Measurements from ENCODE around the gene PTPN21. TPM values are rescaled to one million over a fixed set of nuclear protein-coding genes. Genes with fewer than 3 reads are reported as not detected.

The PTPN21 gene
- total RNA-seq, 1 donor from 2014 or later: 47.6 TPM

- no peaks in the 10 kb centered on the region for H3K27me3 ChIP-seq (ENCODE audit: low read depth)
- H3K27ac ChIP-seq: no peak overlapping the region
- no peak overlapping the region for H3K4me3 ChIP-seq
- ATAC-seq: peak in 1 of 2 donors; percentile 36
- intact Hi-C loops (cut with DNase I): no loop called here
- peaks cover 9% of the 10 kb centered on the region for H3K4me1 ChIP-seq
- H3K36me3 ChIP-seq: peaks cover 32% of the 10 kb centered on the region
- H3K9me3 ChIP-seq: no peaks in the 10 kb centered on the region
- no peak for DNase-seq
- no peak for TF ChIP-seq CTCF (IDR thresholded peaks at IDR 0.05)
These were observed 8.0 kb downstream of the PTPN21 start for GRCh38 chr14:88546621-88547385.

DNA sequence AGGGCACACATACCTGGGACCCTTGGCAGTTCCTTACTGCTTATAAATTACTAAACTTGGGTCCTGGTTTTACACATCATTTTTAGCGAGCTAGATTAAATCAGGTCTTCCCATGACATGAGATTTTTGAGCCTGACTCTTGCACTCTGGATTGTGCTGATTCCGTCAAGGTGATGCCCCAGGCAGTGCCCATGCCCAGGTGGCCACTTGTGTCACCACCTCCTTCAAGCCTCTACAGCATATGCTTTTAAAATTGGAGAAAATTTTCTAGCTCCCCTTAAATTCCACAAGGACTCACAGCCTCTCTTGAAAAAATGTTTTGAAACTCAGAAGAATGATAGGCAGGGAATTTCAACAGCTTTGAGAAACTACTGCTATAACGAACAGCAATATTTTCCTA, 9.6 kb downstream of the PTPN21 start:
- H3K9me3 ChIP-seq: no peaks in the 10 kb centered on the region
- no peaks in the 10 kb centered on the region for H3K27me3 ChIP-seq (ENCODE audit: low read depth)
- H3K27ac ChIP-seq: no peak overlapping the region
- DNase-seq (no peak), ATAC-seq (no peak)
- intact Hi-C loops (cut with DNase I): no loop called here
- H3K4me3 ChIP-seq: no peak overlapping the region
- peaks cover 30% of the 10 kb centered on the region for H3K36me3 ChIP-seq
- TF ChIP-seq CTCF (IDR thresholded peaks at IDR 0.05): no peak
- no peaks in the 10 kb centered on the region for H3K4me1 ChIP-seq

- H3K4me3 ChIP-seq: no peak overlapping the region
- ATAC-seq: peak in 1 of 2 donors; percentile 44
- H3K36me3 ChIP-seq: peaks cover 10% of the 10 kb centered on the region
- intact Hi-C loops (cut with DNase I): no loop called here
- H3K27ac ChIP-seq: no peak overlapping the region
- H3K9me3 ChIP-seq: no peaks in the 10 kb centered on the region
- no peaks in the 10 kb centered on the region for H3K27me3 ChIP-seq (ENCODE audit: low read depth)
- no peak for TF ChIP-seq CTCF (IDR thresholded peaks at IDR 0.05)
- no peak for DNase-seq
- no peaks in the 10 kb centered on the region for H3K4me1 ChIP-seq
These were observed 11.7 kb downstream of the PTPN21 start for GRCh38 chr14:88542857-88543795.

DNA sequence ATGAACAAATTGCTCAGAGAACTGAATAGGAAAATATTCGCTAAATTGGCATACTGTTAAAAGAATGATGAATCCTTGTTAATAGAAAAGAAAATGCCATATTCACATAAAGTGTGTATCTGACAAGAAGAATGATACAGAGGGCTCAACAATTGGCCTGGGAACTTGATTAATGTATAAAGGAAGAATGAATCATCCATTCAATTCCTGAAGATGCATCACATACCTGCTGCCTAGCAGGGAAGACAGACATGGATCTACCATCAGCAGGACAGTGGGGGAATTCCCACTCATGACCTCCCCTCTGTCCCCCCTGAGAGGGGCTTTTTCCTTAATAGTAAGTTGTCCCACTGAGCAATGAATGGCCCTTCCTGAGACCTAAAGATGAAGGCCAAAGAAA, 13.5 kb downstream of the PTPN21 start:
- peaks cover 3% of the 10 kb centered on the region for H3K36me3 ChIP-seq
- no peak for ATAC-seq
- H3K27me3 ChIP-seq (ENCODE audit: low read depth): no peaks in the 10 kb centered on the region
- no peaks in the 10 kb centered on the region for H3K9me3 ChIP-seq
- no peak overlapping the region for H3K4me3 ChIP-seq
- DNase-seq: no peak
- intact Hi-C loops (cut with DNase I): no loop called here
- no peak for TF ChIP-seq CTCF (IDR thresholded peaks at IDR 0.05)
- no peaks in the 10 kb centered on the region for H3K4me1 ChIP-seq
- no peak overlapping the region for H3K27ac ChIP-seq

- no peak for ATAC-seq
- Histone ChIP-seq H3K36me3 (peaks cover 20% of the 10 kb centered on the region), H3K4me3 (no peak overlapping the region), H3K9me3 (no peaks in the 10 kb centered on the region), H3K27ac (no peak overlapping the region), H3K4me1 (peaks cover 16% of the 10 kb centered on the region), H3K27me3 (ENCODE audit: low read depth) (no peaks in the 10 kb centered on the region)
- intact Hi-C loops (cut with DNase I): no loop called here
- no peak for DNase-seq
- no peak for TF ChIP-seq CTCF (IDR thresholded peaks at IDR 0.05)
These were observed 19.0 kb downstream of the PTPN21 start for GRCh38 chr14:88535813-88536212.
